ENCODE data around the gene TAC4.

TAC4 gene, protein sequence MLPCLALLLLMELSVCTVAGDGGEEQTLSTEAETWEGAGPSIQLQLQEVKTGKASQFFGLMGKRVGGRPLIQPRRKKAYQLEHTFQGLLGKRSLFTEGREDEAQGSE

GRCh38 chr17:49848019-49848473, at the start of gene TAC4:
TAC4 (minus strand) TSS chr17:49848069; CDS start chr17:49848017, 52 bp downstream.
- no peak for DNase-seq

DNA sequence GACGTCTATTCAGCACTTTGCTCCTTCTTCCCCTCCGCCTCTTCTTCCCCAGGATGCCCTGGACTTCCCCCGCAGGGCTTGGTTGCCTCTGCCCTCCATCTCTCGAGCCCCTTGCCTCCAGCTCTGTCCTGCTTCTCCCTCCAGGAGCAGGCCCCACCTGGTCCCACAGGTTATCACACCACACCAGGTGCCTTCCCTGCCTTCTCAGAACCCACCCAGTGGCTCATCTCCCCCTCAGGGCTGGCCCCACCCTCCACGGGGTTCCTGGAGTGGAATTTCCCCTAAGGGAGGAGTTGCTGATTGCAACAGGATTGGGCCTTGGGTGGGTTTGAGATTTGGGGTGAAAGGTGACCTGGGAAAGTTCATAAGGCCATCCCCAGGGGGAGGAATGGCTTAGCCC, 49.0 kb upstream of the TAC4 start:
- DNase-seq: no peak

DNA sequence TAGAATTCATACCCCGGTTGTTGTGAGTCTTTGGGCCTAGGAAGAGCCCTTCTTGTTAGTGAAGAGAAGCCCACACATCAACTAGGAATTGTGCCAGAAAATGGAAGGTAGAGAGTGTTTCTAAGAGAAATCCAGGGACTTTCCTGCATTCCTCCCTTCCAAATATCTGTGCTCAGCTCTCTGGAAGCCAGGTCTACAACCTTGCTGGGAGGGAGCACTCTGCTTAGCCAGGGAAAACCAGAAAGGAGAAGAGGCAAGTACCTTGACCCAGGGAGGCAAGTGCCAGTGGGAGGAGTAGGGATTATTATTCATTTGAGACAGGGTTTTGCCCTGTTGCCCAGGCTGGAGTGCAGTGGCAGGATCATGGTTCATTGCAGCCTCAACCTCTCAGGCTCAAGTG, 48.4 kb upstream of the TAC4 start:
- no peak for DNase-seq

GRCh38 chr17:49895812-49896211, 47.9 kb upstream of the TAC4 start:
- DNase-seq: no peak

GRCh38 chr17:49894761-49895160, 46.9 kb upstream of the TAC4 start:
- DNase-seq: no peak

DNA sequence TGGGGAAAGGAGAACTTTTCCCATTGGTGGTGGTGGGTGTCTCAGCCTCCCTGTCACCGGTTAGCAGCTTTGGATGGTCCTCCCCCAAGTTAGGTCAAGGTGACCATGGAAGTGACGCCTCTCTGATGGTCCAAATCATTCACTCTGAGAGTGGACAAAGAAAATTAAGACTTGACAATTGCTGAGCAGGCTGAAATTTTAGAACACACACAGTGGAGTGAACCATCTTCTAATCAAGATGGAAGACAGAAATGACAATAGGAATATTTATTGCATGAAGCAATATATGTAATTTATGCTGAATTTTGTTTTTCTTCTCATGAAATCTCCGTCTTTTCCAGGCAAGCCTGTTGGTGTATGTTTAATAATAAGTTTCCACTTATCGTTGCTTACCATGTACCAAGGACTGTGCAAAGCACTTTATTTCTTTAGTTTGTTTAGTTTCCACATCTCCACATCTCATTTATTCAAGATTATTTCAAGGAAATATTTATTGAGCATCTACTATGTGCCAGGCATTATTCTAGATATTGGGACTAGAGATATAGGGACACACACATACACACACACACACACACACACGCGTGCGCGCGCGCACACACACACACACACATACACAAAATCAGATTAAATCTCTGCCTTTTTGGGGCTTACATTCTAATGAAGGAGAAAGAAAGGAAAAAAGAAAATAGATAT, 44.0 kb upstream of the TAC4 start:
- no peak for DNase-seq

GRCh38 chr17:49891271-49891670, 43.4 kb upstream of the TAC4 start:
- DNase-seq: no peak

DNA sequence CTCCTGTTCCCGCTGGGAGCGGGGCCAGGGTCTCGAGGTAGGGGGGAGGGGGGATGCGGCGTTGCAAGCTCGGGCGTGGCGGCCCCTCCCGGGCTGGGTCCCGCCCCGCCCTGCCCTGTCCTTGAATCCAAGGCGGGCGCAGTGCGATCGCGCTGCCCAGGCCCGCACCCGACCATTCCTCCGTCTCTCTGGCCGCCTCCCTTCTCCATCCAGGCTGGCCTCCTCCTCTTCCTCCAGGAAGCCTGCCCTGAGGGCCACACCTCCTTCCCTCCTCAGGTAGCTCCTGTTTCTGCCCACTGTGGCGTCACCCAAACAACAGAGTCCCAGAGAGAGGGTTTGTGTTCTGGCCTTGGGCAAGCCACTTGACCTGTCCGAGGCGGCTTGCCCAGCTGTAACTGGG, 43.0 kb upstream of the TAC4 start:
- no peak for DNase-seq

- DNase-seq: no peak
These were observed 42.4 kb upstream of the TAC4 start for GRCh38 chr17:49890077-49890821.

DNA sequence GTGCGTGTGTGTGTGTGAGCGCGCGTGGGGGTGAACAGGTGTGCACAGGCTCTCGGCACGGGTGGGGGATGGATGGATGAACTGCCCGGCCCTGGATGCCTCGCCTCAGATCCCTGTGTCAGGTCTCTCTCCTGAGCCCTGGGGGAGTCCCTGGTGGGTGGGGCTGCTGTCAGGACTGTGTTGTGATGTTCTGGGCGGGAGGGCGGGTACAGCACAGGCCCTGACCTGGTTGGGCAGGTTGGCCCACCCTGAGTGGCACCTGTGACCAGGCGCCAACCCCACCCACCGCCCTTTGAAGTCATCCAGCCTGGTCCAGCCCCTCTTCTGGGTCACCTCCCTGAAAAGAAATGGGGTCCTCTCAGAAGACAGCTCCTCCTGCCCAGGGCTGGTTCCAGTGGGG, 41.6 kb upstream of the TAC4 start:
- no peak for DNase-seq

DNA sequence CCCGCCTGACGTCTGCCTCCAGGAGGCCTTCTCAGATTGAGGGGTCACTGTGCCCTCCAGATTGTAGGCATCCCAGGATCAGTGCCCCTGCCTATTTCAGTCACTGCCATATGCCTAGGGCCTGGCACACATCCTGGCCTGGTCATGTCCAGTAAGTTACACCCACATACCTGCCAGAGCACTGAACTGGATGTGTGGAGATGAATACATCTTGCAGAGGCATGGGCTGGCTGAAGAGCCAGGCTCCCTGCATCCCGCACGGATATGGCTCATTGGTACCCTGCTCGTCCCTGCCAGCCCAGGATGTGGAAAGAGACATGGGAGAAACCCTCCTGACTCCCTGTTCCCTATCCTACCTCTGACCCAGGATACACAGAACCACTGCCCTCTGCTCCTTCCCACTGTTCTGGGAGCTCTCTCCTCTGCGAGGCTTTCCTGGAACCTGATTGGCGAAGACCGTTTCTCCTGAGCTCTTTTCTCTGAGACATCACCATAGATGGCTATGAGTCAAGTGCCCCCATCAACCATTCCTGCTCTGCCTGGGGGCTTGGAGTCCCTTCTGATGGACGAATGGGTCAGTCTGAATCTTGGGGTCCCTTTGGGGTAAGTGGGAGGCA, 40.0 kb upstream of the TAC4 start:
- DNase-seq: no peak

DNA sequence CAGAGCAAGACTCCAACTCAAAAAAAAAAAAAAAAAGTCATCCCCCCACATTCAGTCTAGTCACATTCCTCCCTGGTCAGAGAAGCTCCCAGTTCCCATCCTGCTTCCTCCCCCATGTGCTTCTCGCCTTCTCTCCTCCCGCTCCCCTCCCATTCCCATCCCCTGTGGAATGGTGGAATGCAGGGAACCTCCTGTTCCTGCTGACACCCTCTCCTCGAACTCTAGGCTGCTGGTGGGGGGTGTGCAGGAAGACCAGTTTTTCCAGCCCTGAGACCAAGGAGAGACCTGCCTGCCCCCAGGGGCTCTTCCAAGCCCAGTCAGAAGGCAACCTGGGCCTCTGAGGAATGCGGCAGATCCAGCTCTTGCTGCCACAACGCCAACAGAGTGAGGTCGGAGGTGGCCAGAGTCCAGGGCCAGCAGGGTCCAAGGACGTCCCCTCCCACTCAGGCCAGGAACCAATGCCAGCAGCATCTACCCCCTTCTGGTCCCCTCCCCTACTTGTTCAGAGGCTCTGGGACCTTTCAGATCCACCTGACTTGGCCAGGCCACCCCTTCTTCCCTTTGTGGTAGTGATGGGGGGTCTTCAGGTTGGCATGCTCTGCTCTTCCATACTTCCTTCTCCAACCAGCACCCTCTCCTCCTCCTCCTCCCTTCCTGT, 39.3 kb upstream of the TAC4 start:
- DNase-seq: no peak

DNA sequence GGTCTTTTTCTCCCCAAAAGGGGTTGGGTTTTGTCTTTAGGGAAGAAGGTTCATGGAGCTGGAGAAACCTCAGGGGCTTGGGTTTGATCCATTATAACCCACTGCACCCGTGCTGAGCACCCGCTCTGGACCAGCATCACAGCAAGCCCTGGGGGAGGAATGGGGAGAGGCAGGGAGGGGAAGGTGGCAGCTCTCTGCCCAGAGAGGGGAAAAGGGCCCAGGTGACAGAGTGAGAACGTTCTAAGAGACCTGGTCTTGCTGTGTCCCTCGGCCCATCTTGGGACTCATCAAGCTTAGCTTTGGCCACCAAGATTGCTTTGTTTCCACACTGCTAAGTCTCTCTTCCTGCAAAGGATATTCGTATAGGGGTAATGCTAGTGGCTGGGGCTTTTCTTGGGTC, 38.2 kb upstream of the TAC4 start:
- no peak for DNase-seq

DNA sequence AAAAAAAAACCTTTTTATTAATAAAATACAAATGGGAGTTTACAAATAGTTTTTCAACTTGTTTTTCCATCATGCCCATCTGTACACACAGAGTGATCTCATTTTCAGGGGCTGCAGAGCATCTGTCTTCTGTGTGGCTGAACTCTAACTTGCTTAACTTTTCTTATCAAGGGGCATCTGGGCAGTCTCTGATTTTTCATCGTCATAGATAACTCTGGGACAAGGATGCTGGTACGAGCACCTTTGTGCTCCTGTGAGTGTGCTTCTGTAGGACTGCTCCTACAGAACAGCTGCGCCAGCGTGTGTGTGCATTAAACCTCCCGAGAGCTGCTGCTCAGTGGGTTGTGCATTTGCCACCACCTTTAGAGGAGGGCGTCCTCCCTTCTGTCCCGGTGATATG, 34.6 kb upstream of the TAC4 start:
- DNase-seq: no peak

GRCh38 chr17:49881054-49881402, 33.2 kb upstream of the TAC4 start:
- DNase-seq: no peak

- DNase-seq: peak; percentile 80
These were observed 32.6 kb upstream of the TAC4 start for GRCh38 chr17:49880291-49881053.

DNA sequence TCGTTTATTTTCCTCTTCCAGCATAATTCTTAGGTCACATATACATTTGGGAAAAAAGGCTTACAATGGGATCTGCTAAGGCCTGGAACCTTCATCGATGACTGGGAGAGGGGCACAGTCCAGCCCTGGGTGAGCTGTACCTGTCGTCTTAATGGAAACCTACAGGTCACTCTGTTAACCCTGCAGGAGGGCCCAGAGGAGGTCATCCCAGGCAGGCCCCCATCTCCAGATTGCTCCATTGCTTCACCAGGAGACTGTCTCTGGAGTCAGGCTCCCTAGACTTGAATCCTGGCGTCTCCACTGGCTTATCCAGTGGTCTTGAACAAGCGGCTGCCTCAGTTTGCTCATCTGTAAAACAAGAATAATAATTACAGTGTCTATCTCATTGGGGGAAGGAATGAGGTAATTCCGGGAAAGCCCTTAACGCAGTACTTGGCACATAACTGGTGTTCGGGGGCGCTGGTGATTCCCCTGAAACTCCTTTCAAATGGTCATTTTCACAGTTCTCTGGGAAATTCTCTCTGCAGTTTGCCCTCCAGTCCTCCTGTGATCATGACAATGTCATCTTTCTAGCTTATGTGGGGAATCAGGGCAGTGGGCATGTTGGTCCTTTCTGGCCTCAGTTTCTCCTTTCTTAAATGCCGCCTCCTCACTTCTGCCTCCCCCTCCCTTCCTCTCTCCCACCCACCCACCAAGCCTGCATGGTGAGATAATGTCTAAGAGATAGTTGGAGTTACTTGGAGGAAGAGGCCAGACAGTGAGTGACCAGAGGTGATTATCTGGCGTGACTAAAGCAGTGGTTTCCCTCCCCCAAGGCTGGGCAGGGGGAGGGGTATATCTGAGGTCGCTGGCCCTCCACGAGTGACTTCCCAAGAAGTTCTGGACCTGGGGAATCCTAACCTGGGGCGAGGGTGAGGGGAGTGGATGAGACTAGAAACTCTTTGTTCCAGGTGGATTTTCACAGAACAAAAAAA, 31.3 kb upstream of the TAC4 start:
- DNase-seq: no peak

DNA sequence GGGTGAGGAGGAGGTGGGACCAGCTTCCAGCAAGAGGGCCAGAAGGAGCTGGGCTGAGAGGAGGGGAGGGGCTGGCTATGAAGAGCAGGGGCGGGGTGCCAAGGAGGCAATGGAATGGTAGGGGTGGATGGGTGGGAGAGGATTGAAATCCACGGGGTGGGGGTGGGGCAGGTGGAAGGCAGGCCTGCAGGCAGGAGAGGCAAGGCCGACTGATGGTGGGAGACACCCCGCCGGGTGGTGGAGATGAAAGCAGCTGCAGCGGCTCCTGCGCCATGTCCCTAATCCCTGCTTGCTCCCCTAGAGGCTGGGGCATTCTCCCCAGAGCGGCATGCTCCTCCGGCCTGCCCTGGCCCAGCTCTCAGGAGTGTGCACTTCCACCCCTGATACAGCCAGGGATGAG, 27.8 kb upstream of the TAC4 start:
- DNase-seq: no peak

DNA sequence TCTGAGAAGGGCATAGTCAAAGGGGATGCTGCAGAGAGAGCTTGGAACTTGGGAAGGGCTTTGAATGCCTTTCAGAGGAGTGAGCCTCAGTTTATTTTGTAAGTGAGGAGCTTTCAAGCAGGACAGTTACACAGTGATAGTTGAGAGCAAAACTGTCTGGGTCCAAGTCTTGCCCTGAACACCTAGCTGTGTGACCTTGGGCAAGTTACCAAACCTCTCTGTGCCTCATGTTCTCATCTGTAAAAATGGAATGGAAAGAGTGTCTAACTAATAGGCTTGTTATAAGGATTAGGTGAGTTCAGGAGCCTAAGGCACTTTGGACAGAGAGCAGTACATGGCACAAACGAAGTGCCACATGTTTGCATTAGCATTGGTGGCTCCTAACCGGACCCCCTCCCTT, 27.0 kb upstream of the TAC4 start:
- DNase-seq: no peak

DNA sequence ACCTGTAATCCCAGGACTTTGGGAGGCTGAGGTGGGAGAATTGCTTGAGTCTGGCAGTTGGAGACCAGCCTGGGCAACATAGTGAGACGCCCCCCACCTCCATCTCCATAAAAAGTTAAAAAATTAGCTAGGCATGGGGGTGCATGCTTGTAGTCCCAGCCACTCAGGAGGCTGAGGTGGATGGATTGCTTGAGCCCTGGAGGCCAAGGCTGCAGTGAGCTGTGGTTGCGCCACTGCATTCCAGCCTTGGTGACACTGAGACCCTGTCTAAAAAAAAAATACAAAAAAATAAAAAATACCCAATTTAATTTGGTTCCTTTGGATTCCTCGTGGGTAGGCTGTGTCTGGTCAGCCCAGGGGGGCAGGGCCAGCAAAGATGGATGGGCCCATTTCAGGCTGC, 26.1 kb upstream of the TAC4 start:
- DNase-seq: no peak

- DNase-seq: no peak
These were observed 25.6 kb upstream of the TAC4 start for GRCh38 chr17:49873466-49873865.
